Transverse colon (tissue), 4 donors: ENCODE results near the gene DMXL2.

Source experiments
- POLR2A ChIP-seq: fragments of 450-650 bp; IDR thresholded peaks from one replicate; pipeline ENCODE4 v1.6.1; 2016; ENCODE audit warnings: antibody characterized with exemption, mild to moderate bottlenecking, moderate library complexity
- POLR2AphosphoS5 ChIP-seq, 3 donors: sonication (generic); formaldehyde crosslinking; IDR thresholded peaks; one replicate each; pipeline ENCODE4 v1.6.1; 2016; ENCODE audit warnings: antibody characterized with exemption in 3 of 3
- TF ChIP-seq, protein P1 (sequence below), 5 experiments: fragments of 200-600 bp in 3 of 5; fragments of 450-650 bp in 2 of 5; sonication (generic) in 3 of 5; IDR thresholded peaks; 1 replicate in 2 of 5; 2 replicates in 3 of 5; pipeline ENCODE4 v1.5.1; 2016 to 2017; ENCODE audit warnings: antibody characterized with exemption in 5 of 5, inconsistent platforms in 3 of 5, mild to moderate bottlenecking in 2 of 5, moderate library complexity in 1 of 5

DNA sequence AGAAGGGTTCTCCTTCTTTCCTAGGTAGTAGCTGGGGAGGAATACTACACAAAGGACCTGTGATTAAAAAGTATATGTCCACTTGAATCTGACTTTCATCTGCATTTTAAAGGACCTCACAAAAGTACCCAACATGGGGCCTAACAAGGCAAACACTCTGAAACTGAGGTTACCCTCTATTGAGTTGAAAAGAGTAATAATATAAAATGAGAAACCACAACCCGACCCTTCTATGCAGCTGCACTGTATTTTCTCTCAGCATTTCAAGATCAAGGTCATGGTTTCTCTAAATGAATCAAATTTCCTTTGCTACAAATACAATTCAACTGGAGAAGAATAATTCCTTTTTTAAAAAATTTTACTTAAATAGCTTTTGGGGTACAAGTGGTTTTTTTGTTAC lies 106.3 kb downstream of the DMXL2 start:
- TF ChIP-seq, protein P1, sequence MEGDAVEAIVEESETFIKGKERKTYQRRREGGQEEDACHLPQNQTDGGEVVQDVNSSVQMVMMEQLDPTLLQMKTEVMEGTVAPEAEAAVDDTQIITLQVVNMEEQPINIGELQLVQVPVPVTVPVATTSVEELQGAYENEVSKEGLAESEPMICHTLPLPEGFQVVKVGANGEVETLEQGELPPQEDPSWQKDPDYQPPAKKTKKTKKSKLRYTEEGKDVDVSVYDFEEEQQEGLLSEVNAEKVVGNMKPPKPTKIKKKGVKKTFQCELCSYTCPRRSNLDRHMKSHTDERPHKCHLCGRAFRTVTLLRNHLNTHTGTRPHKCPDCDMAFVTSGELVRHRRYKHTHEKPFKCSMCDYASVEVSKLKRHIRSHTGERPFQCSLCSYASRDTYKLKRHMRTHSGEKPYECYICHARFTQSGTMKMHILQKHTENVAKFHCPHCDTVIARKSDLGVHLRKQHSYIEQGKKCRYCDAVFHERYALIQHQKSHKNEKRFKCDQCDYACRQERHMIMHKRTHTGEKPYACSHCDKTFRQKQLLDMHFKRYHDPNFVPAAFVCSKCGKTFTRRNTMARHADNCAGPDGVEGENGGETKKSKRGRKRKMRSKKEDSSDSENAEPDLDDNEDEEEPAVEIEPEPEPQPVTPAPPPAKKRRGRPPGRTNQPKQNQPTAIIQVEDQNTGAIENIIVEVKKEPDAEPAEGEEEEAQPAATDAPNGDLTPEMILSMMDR (IDR thresholded peaks at IDR 0.05): no peak
- TF ChIP-seq POLR2A (no peak), POLR2AphosphoS5 (IDR thresholded peaks at IDR 0.05) (no peak)
